Endothelial cell of umbilical vein (primary cell): ENCODE measurements around the gene SPOP. TPM values are rescaled to one million over a fixed set of nuclear protein-coding genes. Genes with fewer than 3 reads are reported as not detected.

Source experiments
- BruUV-seq: library from RNA; stranded (reverse); fragments of 400-500 nt; replicated peaks from 2 replicates; lab custom pipeline; 2021; lab: Mats Ljungman, UMichigan
- CTCF ChIA-PET: fragments of 300-600, 350-600 bp; sonication (Branson Sonifier 250); formaldehyde crosslinking; loops from one replicate; lab custom pipeline; 2021; ENCODE audit warnings: antibody characterized with exemption, inconsistent platforms; lab: Charles Lee
- POLR2A ChIA-PET: fragments of 300-600, 350-600 bp; sonication (Branson Sonifier 250); formaldehyde crosslinking; loops from one replicate; lab custom pipeline; 2021; ENCODE audit warnings: antibody characterized with exemption, inconsistent platforms; lab: Charles Lee
- DNase-seq: peaks from one replicate; pipeline ENCODE4 v3.0.0-alpha.2; 2011; ENCODE audit warnings: low read depth, low spot score
- FAIRE-seq: peaks from 2 replicates; lab custom pipeline; 2011; peaks lifted over from hg19 to GRCh38; lab: Jason Lieb, UNC
- H2AFZ ChIP-seq: 2 replicates; pipeline ENCODE4 v1.6.0; 2012; ENCODE audit warnings: low read depth, low read length, control low read depth, inconsistent platforms
- H3K27ac ChIP-seq: 2 replicates; pipeline ENCODE4 v1.5.1; 2011; ENCODE audit warnings: low read depth, mild to moderate bottlenecking, control low read depth, low read length, moderate library complexity; ENCODE audit not compliant: insufficient read depth
- H3K27me3 ChIP-seq, 2 experiments: 2 replicates each; pipeline versions ENCODE4 v1.6.0 to v1.6.1; 2011; ENCODE audit warnings: low read length in 2 of 2, mixed read lengths in 1 of 2; ENCODE audit not compliant: control insufficient read depth in 2 of 2, insufficient read depth in 2 of 2
- H3K36me3 ChIP-seq, 2 experiments: 2 replicates in 1 of 2; 3 replicates in 1 of 2; pipeline ENCODE4 v1.5.1; 2011; ENCODE audit warnings: low read length in 2 of 2, mild to moderate bottlenecking in 1 of 2, moderate library complexity in 1 of 2; ENCODE audit not compliant: control insufficient read depth in 2 of 2, insufficient read depth in 2 of 2; ENCODE audit errors: extremely low read depth in 1 of 2
- H3K4me1 ChIP-seq: 3 replicates; pipeline ENCODE4 v1.5.1; 2011; ENCODE audit warnings: mild to moderate bottlenecking, low read length; ENCODE audit not compliant: control insufficient read depth, insufficient read depth; ENCODE audit errors: extremely low read depth
- H3K4me2 ChIP-seq: 2 replicates; pipeline ENCODE4 v1.6.1; 2011; ENCODE audit warnings: low read length, control low read depth, mixed read lengths; ENCODE audit not compliant: insufficient read depth
- H3K4me3 ChIP-seq, 3 experiments: fragments of 200-600 bp in 1 of 3; sonication (generic), shearing (Covaris generic) in 1 of 3; replicated peaks in 1 of 3; 2 replicates each; pipeline ENCODE4 v1.5.1; 2011 to 2016; ENCODE audit warnings: control low read depth in 3 of 3, low read length in 3 of 3, mild to moderate bottlenecking in 2 of 3, inconsistent platforms in 1 of 3, low read depth in 1 of 3, moderate library complexity in 1 of 3; ENCODE audit not compliant: insufficient read depth in 1 of 3
- H3K79me2 ChIP-seq: 2 replicates; pipeline ENCODE4 v1.6.0; 2012; ENCODE audit warnings: low read length, inconsistent platforms; ENCODE audit not compliant: control insufficient read depth, insufficient read depth
- H3K9ac ChIP-seq: replicated peaks from 2 replicates; pipeline ENCODE3; 2011; ENCODE audit warnings: low read length, control low read depth; ENCODE audit not compliant: insufficient read depth; ENCODE audit errors: extremely low read depth
- H3K9me1 ChIP-seq: replicated peaks from 3 replicates; pipeline ENCODE4 v1.6.0; 2011; ENCODE audit warnings: mild to moderate bottlenecking, low read length; ENCODE audit not compliant: control insufficient read depth, insufficient read depth; ENCODE audit errors: extremely low read depth
- H3K9me3 ChIP-seq: replicated peaks from 2 replicates; pipeline ENCODE4 v1.5.1; 2012; ENCODE audit warnings: low read length, inconsistent platforms; ENCODE audit not compliant: control insufficient read depth, insufficient read depth
- H4K20me1 ChIP-seq: replicated peaks from 2 replicates; pipeline ENCODE3; 2011; ENCODE audit warnings: mild to moderate bottlenecking, low read length; ENCODE audit not compliant: control insufficient read depth, insufficient read depth; ENCODE audit errors: extremely low read depth
- CTCF ChIP-seq, 2 donors: IDR thresholded peaks; 1 replicate in 1 of 2; 2 replicates in 1 of 2; pipeline ENCODE4 v1.5.1; 2011; ENCODE audit warnings: low read length in 2 of 2, mild to moderate bottlenecking in 2 of 2, moderate library complexity in 2 of 2, control low read depth in 1 of 2, inconsistent platforms in 1 of 2, low read depth in 1 of 2; ENCODE audit not compliant: insufficient read depth in 1 of 2; ENCODE audit errors: extremely low read depth in 1 of 2
- EZH2 ChIP-seq: IDR thresholded peaks from 2 replicates; pipeline ENCODE4 v1.6.1; 2012; ENCODE audit warnings: borderline replicate concordance, low read depth, mild to moderate bottlenecking, moderate library complexity, low read length, inconsistent platforms; ENCODE audit not compliant: severe bottlenecking
- FOS ChIP-seq: IDR thresholded peaks from 2 replicates; pipeline ENCODE4 v1.6.1; 2011; ENCODE audit warnings: mild to moderate bottlenecking, low read length, moderate library complexity, borderline replicate concordance; ENCODE audit not compliant: insufficient read depth
- GATA2 ChIP-seq: IDR thresholded peaks from 2 replicates; pipeline ENCODE4 v1.7.0; 2011; ENCODE audit warnings: low read depth, mild to moderate bottlenecking, moderate library complexity, mixed read lengths, low read length; ENCODE audit not compliant: insufficient read length, insufficient read depth
- JUN ChIP-seq: IDR thresholded peaks from 2 replicates; pipeline ENCODE4 v1.6.1; 2011; ENCODE audit warnings: borderline replicate concordance, low read depth; ENCODE audit not compliant: insufficient read length, insufficient read depth
- MYC ChIP-seq: IDR thresholded peaks from one replicate; pipeline ENCODE4 v1.6.1; 2011; ENCODE audit warnings: mild to moderate bottlenecking, low read depth, low read length
- POLR2A ChIP-seq: IDR thresholded peaks from 2 replicates; pipeline ENCODE4 v1.6.1; 2012; ENCODE audit warnings: low read depth, mild to moderate bottlenecking, control low read depth, low read length
- dilution Hi-C: fragments of 300-500 bp; cut with MboI; formaldehyde crosslinking; loops from one replicate; pipeline ENCODE4 v1.15.0; 2019; ENCODE audit warnings: low sequenced_read_pairs; ENCODE audit not compliant: extremely low pct_ligation_motif_present
- intact Hi-C: fragments of 100-400 bp; cut with micrococcal nuclease; formaldehyde crosslinking; loops from one replicate; pipeline ENCODE4 v1.10.0; 2022
- polyA plus RNA-seq, 4 experiments: library from polyadenylated mRNA; depleted of rRNA in 3 of 4; stranded (reverse) in 3 of 4; unstranded in 1 of 4; fragments of >200 nt; gene quantifications; 2 replicates each; pipeline versions ENCODE4 v1.2.1 to v1.2.3, GENCODE V29; 2011 to 2012; ENCODE audit warnings: missing spikeins in 1 of 4
- total RNA-seq: library from RNA; stranded (reverse); gene quantifications from 2 replicates; pipeline ENCODE4 v1.2.3, GENCODE V29; 2021

The SPOP gene
- total and polyA plus RNA-seq, 2 donors (not counting 3 experiments of a cell fraction or from before 2014, with no cell fraction given), result 46.9 to 61.0 TPM

GRCh38 chr17:49585422-49586027 lies 92.4 kb downstream of the SPOP start:
- TF ChIP-seq MYC, result no peak
- TF ChIP-seq GATA2, result no peak
- no peak for TF ChIP-seq FOS
- no peak for TF ChIP-seq EZH2
- TF ChIP-seq JUN, result no peak
- peak; percentile 14 to 22 for TF ChIP-seq CTCF (IDR thresholded peaks at IDR 0.05; ENCODE audit: extremely low read depth in 1 of 2, insufficient read depth in 1 of 2, low read depth in 1 of 2, low read length in 2 of 2)
- TF ChIP-seq POLR2A, result no peak
- Histone ChIP-seq H4K20me1 (no peaks in the 10 kb centered on the region), H3K4me2 (no peak overlapping the region), H2AFZ (no peak overlapping the region), H3K4me1 (peaks cover 6% of the 10 kb centered on the region), H3K4me3 (no peak overlapping the region), H3K9ac (no peak overlapping the region), H3K9me3 (no peaks in the 10 kb centered on the region), H3K9me1 (no peaks in the 10 kb centered on the region), H3K27ac (no peak overlapping the region), H3K27me3 (no peaks in the 10 kb centered on the region), H3K79me2 (no peaks in the 10 kb centered on the region), H3K36me3 (no peaks in the 10 kb centered on the region)
- POLR2A ChIA-PET, result no interaction called here
- no TSS peak for BruUV-seq
- intact Hi-C loops, result no loop called here
- dilution Hi-C loops, result no loop called here
- DNase-seq, result no peak
- CTCF ChIA-PET, result no interaction called here
- no peak for FAIRE-seq
